HG02973 (cell line): ENCODE results near the gene GPR37L1.
"Not testable (repeated sequence)": the region's sequence is repeated elsewhere in the genome, so short reads cannot be mapped to it uniquely, and the experiment has no call there.

Source experiments
- ATAC-seq: cut with Tn5 transposase; IDR thresholded peaks from one replicate; pipeline ENCODE4 v1.9.1; 2021; ENCODE audit warnings: moderate library complexity; ENCODE audit not compliant: unreplicated experiment

GPR37L1 gene

GRCh38 chr1:202167054-202167453 is 44.3 kb downstream of the GPR37L1 start:
- ATAC-seq: not testable (repeated sequence)

- ATAC-seq: no peak
Observed at GRCh38 chr1:202167708-202168415, 45.1 kb downstream of the GPR37L1 start.

- no peak for ATAC-seq
Observed at GRCh38 chr1:202168861-202169260, 46.1 kb downstream of the GPR37L1 start.

GRCh38 chr1:202170726-202171125 is 48.0 kb downstream of the GPR37L1 start:
- ATAC-seq: no peak

GRCh38 chr1:202171292-202172014 is 48.7 kb downstream of the GPR37L1 start:
- no peak for ATAC-seq

GRCh38 chr1:202172015-202172355 is 49.3 kb downstream of the GPR37L1 start:
- ATAC-seq: no peak

- ATAC-seq: no peak
Observed at GRCh38 chr1:202173993-202174392, 51.3 kb downstream of the GPR37L1 start.

GRCh38 chr1:202176949-202177927 is 54.5 kb downstream of the GPR37L1 start:
- no peak for ATAC-seq

GRCh38 chr1:202179828-202180750 is 57.4 kb downstream of the GPR37L1 start:
- no peak for ATAC-seq

GRCh38 chr1:202180751-202181139 is 58.0 kb downstream of the GPR37L1 start:
- not testable (repeated sequence) for ATAC-seq

GRCh38 chr1:202181586-202181985 is 58.9 kb downstream of the GPR37L1 start:
- no peak for ATAC-seq

GRCh38 chr1:202182040-202182877 is 59.5 kb downstream of the GPR37L1 start:
- no peak for ATAC-seq
